DOHH2 (cell line): ENCODE results near the gene NETO1.

Experiments
- H3F3A ChIP-seq: fragments of 200-600 bp; sonication (generic), shearing (Covaris generic); 2 replicates; pipeline ENCODE4 v1.6.0; 2016; ENCODE audit warnings: antibody characterized with exemption, mild to moderate bottlenecking; ENCODE audit not compliant: control insufficient read depth, insufficient read depth
- H3K27ac ChIP-seq: fragments of 200-600 bp; sonication (generic); 2 replicates; pipeline ENCODE4 v1.5.1; 2014; ENCODE audit warnings: low read depth, mild to moderate bottlenecking, low read length, moderate library complexity
- H3K27me3 ChIP-seq: fragments of 200-600 bp; sonication (generic); 2 replicates; pipeline ENCODE4 v1.6.1; 2014; ENCODE audit warnings: mild to moderate bottlenecking, low read length, mixed read lengths; ENCODE audit not compliant: control insufficient read depth
- H3K36me3 ChIP-seq: fragments of 200-600 bp; sonication (generic); 2 replicates; pipeline ENCODE4 v1.6.1; 2014; ENCODE audit warnings: mild to moderate bottlenecking, low read length, moderate library complexity, mixed read lengths; ENCODE audit not compliant: control insufficient read depth
- H3K4me1 ChIP-seq: fragments of 200-600 bp; sonication (generic); 2 replicates; pipeline ENCODE4 v1.6.1; 2014; ENCODE audit warnings: mild to moderate bottlenecking, low read length, mixed read lengths; ENCODE audit not compliant: control insufficient read depth
- H3K4me2 ChIP-seq: fragments of 200-600 bp; sonication (generic); 2 replicates; pipeline ENCODE4 v1.6.0; 2014; ENCODE audit warnings: mild to moderate bottlenecking, low read length, moderate library complexity
- H3K4me3 ChIP-seq: fragments of 200-600 bp; sonication (generic); 2 replicates; pipeline ENCODE4 v1.5.1; 2014; ENCODE audit warnings: mild to moderate bottlenecking, low read length, mixed read lengths
- H3K79me2 ChIP-seq: fragments of 200-600 bp; sonication (generic); 2 replicates; pipeline ENCODE4 v1.6.1; 2014; ENCODE audit warnings: mild to moderate bottlenecking, low read length, mixed read lengths; ENCODE audit not compliant: control insufficient read depth
- H3K9me2 ChIP-seq: fragments of 200-600 bp; sonication (generic); replicated peaks from 2 replicates; pipeline ENCODE4 v1.6.1; 2014; ENCODE audit warnings: mild to moderate bottlenecking, low read length, mixed read lengths; ENCODE audit not compliant: control insufficient read depth
- H3K9me3 ChIP-seq: fragments of 200-600 bp; sonication (generic); 2 replicates; pipeline ENCODE4 v1.6.1; 2014; ENCODE audit warnings: antibody characterized with exemption, low read length, mixed read lengths; ENCODE audit not compliant: control insufficient read depth, insufficient read depth
- H4K20me1 ChIP-seq: fragments of 200-600 bp; sonication (generic); 2 replicates; pipeline ENCODE4 v1.6.0; 2014; ENCODE audit warnings: low read depth, mild to moderate bottlenecking, antibody characterized with exemption, low read length, moderate library complexity; ENCODE audit not compliant: control insufficient read depth, insufficient read depth
- CTCF ChIP-seq: fragments of 200-600 bp; sonication (generic); IDR thresholded peaks from one replicate; pipeline ENCODE4 v1.5.1; 2014; ENCODE audit warnings: antibody characterized with exemption, mild to moderate bottlenecking, low read depth, low read length; ENCODE audit not compliant: poor library complexity, severe bottlenecking
- EZH2phosphoT487 ChIP-seq: fragments of 200-600 bp; sonication (generic); IDR thresholded peaks from 2 replicates; pipeline ENCODE4 v1.6.1; 2017; ENCODE audit warnings: borderline replicate concordance, mild to moderate bottlenecking, antibody characterized with exemption, low read length, moderate library complexity, mixed read lengths

NETO1 gene

GRCh38 chr18:72903033-72903432 is 35.2 kb upstream of the NETO1 start:
- H3K4me2 ChIP-seq = no peak overlapping the region
- H3K36me3 ChIP-seq = no peaks in the 10 kb centered on the region
- no peak overlapping the region for H3K27ac ChIP-seq
- no peaks in the 10 kb centered on the region for H3K79me2 ChIP-seq
- no peaks in the 10 kb centered on the region for H4K20me1 ChIP-seq
- TF ChIP-seq CTCF (no peak), EZH2phosphoT487 (no peak)
- H3K9me2 ChIP-seq = no peaks in the 10 kb centered on the region
- H3F3A ChIP-seq = no peaks in the 10 kb centered on the region
- H3K4me3 ChIP-seq = no peak overlapping the region
- no peaks in the 10 kb centered on the region for H3K9me3 ChIP-seq
- no peaks in the 10 kb centered on the region for H3K27me3 ChIP-seq
- H3K4me1 ChIP-seq = no peaks in the 10 kb centered on the region

GRCh38 chr18:72899338-72899737 is 31.6 kb upstream of the NETO1 start:
- no peaks in the 10 kb centered on the region for H3K9me3 ChIP-seq
- H3K4me3 ChIP-seq = no peak overlapping the region
- no peaks in the 10 kb centered on the region for H3K9me2 ChIP-seq
- no peaks in the 10 kb centered on the region for H4K20me1 ChIP-seq
- no peaks in the 10 kb centered on the region for H3K4me1 ChIP-seq
- TF ChIP-seq EZH2phosphoT487 (no peak), CTCF (no peak)
- no peak overlapping the region for H3K27ac ChIP-seq
- H3F3A ChIP-seq = no peaks in the 10 kb centered on the region
- H3K4me2 ChIP-seq = no peak overlapping the region
- H3K79me2 ChIP-seq = no peaks in the 10 kb centered on the region
- H3K36me3 ChIP-seq = no peaks in the 10 kb centered on the region
- no peaks in the 10 kb centered on the region for H3K27me3 ChIP-seq

- H3F3A ChIP-seq = no peaks in the 10 kb centered on the region
- no peak overlapping the region for H3K4me2 ChIP-seq
- no peaks in the 10 kb centered on the region for H3K4me1 ChIP-seq
- H4K20me1 ChIP-seq = no peaks in the 10 kb centered on the region
- no peaks in the 10 kb centered on the region for H3K9me2 ChIP-seq
- H3K36me3 ChIP-seq = no peaks in the 10 kb centered on the region
- H3K27ac ChIP-seq = no peak overlapping the region
- no peaks in the 10 kb centered on the region for H3K79me2 ChIP-seq
- H3K9me3 ChIP-seq = no peaks in the 10 kb centered on the region
- H3K4me3 ChIP-seq = no peak overlapping the region
- H3K27me3 ChIP-seq = no peaks in the 10 kb centered on the region
- TF ChIP-seq CTCF (no peak), EZH2phosphoT487 (no peak)
These were observed 31.1 kb upstream of the NETO1 start for GRCh38 chr18:72898870-72899269.

- Histone ChIP-seq H3K27me3 (no peaks in the 10 kb centered on the region), H3K4me1 (no peaks in the 10 kb centered on the region), H3K4me3 (no peak overlapping the region), H3K4me2 (no peak overlapping the region), H3F3A (no peaks in the 10 kb centered on the region), H3K27ac (no peak overlapping the region), H4K20me1 (no peaks in the 10 kb centered on the region), H3K36me3 (no peaks in the 10 kb centered on the region), H3K9me2 (no peaks in the 10 kb centered on the region), H3K9me3 (no peaks in the 10 kb centered on the region), H3K79me2 (no peaks in the 10 kb centered on the region)
- TF ChIP-seq CTCF (no peak), EZH2phosphoT487 (no peak)
These were observed 27.8 kb upstream of the NETO1 start for GRCh38 chr18:72895548-72895947.
